ENCODE measurements around the gene ZNF775.

ZNF775 gene

GRCh38 chr7:150339409-150339809 lies 39.7 kb upstream of the ZNF775 start:
- DNase-seq (ENCODE audit: low read depth, low spot score), result no peak
- no peak for TF ChIP-seq CTCF (IDR thresholded peaks at IDR 0.05; ENCODE audit: low read depth, low read length)
- H3K4me3 ChIP-seq (ENCODE audit: low read depth, low read length), result no peak overlapping the region
- in situ Hi-C loops (cut with HindIII; ENCODE audit: low sequenced_read_pairs), result no loop called here

- no peak for TF ChIP-seq CTCF (IDR thresholded peaks at IDR 0.05; ENCODE audit: low read depth, low read length)
- DNase-seq (ENCODE audit: low read depth, low spot score), result peak; percentile 22
- in situ Hi-C loops (cut with HindIII; ENCODE audit: low sequenced_read_pairs), result no loop called here
- H3K4me3 ChIP-seq (ENCODE audit: low read depth, low read length), result peak overlapping the region; percentile 26
Observed at GRCh38 chr7:150340024-150340749, 38.9 kb upstream of the ZNF775 start.

DNA sequence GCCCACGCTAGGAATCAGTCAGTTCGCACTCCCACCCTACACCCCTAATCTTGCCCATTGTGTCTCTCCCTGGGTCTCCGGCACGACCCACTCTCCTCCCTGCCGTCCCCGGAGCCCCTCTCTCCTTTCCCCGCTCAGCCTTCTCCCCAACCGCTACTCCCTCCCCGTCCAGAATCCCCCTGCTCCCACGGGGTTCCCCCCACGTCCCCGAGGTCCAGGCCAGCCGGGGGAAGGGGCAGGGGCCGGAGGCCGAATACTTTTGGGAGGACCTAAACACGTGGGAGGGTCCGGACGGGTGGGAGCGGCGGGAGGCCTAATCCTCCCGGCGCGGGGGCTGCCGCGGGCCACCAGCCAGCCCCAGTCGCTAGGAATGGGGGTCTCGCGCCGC lies 38.3 kb upstream of the ZNF775 start:
- DNase-seq (ENCODE audit: low read depth, low spot score), result no peak
- H3K4me3 ChIP-seq (ENCODE audit: low read depth, low read length), result peak overlapping the region; percentile 30
- no peak for TF ChIP-seq CTCF (IDR thresholded peaks at IDR 0.05; ENCODE audit: low read depth, low read length)
- in situ Hi-C loops (cut with HindIII; ENCODE audit: low sequenced_read_pairs), result no loop called here

GRCh38 chr7:150341263-150342120 lies 37.6 kb upstream of the ZNF775 start, which contains the start of gene RARRES2:
RARRES2 (minus strand) TSS chr7:150341629; CDS start chr7:150340609, 1,020 bp downstream.
- peak within 1 kb of the TSS; percentile 30 for H3K4me3 ChIP-seq (ENCODE audit: low read depth, low read length)
- in situ Hi-C loops (cut with HindIII; ENCODE audit: low sequenced_read_pairs), result no loop called here
- no peak for TF ChIP-seq CTCF (IDR thresholded peaks at IDR 0.05; ENCODE audit: low read depth, low read length)
- DNase-seq (ENCODE audit: low read depth, low spot score), result no peak

- no peak for TF ChIP-seq CTCF (IDR thresholded peaks at IDR 0.05; ENCODE audit: low read depth, low read length)
- in situ Hi-C loops (cut with HindIII; ENCODE audit: low sequenced_read_pairs), result no loop called here
- no peak overlapping the region for H3K4me3 ChIP-seq (ENCODE audit: low read depth, low read length)
- no peak for DNase-seq (ENCODE audit: low read depth, low spot score)
Observed at GRCh38 chr7:150342121-150342408, 37.1 kb upstream of the ZNF775 start.

- no peak for TF ChIP-seq CTCF (IDR thresholded peaks at IDR 0.05; ENCODE audit: low read depth, low read length)
- DNase-seq (ENCODE audit: low read depth, low spot score), result no peak
- in situ Hi-C loops (cut with HindIII; ENCODE audit: low sequenced_read_pairs), result no loop called here
- H3K4me3 ChIP-seq (ENCODE audit: low read depth, low read length), result no peak overlapping the region
Observed at GRCh38 chr7:150343225-150343624, 35.9 kb upstream of the ZNF775 start.

Data from astrocyte of the spinal cord (primary cell).